Prostate gland (tissue), 2 donors: Measurements from ENCODE around the gene AFF4.

Experiments
- POLR2A ChIP-seq: fragments of 450-650 bp; IDR thresholded peaks from one replicate; pipeline ENCODE4 v1.6.1; 2016; ENCODE audit warnings: antibody characterized with exemption, mild to moderate bottlenecking
- POLR2AphosphoS5 ChIP-seq: sonication (generic); formaldehyde crosslinking; IDR thresholded peaks from one replicate; pipeline ENCODE4 v1.6.1; 2017; ENCODE audit warnings: antibody characterized with exemption
- TF ChIP-seq, protein P1 (sequence below), 4 experiments: fragments of 200-600 bp in 2 of 4; fragments of 450-650 bp in 2 of 4; sonication (generic) in 2 of 4; IDR thresholded peaks; 1 replicate in 3 of 4; 2 replicates in 1 of 4; pipeline ENCODE4 v1.5.1; 2016 to 2019; ENCODE audit warnings: antibody characterized with exemption in 4 of 4, mild to moderate bottlenecking in 2 of 4, moderate library complexity in 2 of 4

DNA sequence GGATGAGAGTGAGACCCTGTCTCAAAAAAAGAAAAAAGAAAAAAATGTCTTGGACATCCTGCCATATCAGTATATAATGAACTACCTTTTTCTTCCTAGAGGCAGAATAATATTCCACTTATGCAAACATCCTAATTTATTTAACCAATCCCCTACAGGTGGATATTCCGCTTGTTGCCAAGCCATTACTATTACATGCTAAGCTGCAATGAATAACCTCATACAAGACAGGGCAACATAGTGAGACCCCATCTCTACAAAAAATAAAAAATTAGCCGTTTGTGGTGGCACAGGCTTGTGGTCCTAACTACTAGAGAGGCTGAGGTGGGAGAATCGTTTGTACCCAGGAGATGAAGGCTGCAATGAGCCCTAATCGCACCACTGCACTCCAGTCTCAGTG lies 1.7 kb upstream of the AFF4 start:
- TF ChIP-seq POLR2A (no peak), POLR2AphosphoS5 (no peak)
- TF ChIP-seq, protein P1, sequence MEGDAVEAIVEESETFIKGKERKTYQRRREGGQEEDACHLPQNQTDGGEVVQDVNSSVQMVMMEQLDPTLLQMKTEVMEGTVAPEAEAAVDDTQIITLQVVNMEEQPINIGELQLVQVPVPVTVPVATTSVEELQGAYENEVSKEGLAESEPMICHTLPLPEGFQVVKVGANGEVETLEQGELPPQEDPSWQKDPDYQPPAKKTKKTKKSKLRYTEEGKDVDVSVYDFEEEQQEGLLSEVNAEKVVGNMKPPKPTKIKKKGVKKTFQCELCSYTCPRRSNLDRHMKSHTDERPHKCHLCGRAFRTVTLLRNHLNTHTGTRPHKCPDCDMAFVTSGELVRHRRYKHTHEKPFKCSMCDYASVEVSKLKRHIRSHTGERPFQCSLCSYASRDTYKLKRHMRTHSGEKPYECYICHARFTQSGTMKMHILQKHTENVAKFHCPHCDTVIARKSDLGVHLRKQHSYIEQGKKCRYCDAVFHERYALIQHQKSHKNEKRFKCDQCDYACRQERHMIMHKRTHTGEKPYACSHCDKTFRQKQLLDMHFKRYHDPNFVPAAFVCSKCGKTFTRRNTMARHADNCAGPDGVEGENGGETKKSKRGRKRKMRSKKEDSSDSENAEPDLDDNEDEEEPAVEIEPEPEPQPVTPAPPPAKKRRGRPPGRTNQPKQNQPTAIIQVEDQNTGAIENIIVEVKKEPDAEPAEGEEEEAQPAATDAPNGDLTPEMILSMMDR (IDR thresholded peaks at IDR 0.05) = no peak
